Superior temporal gyrus (tissue), 1 donor: ENCODE measurements around the gene AQP7.
"Not testable (repeated sequence)": the region's sequence is repeated elsewhere in the genome, so short reads cannot be mapped to it uniquely, and the experiment has no call there.

Source experiments
- DNase-seq: peaks from one replicate; pipeline ENCODE4 v3.0.0-alpha.2; 2016; ENCODE audit errors: extremely low spot score

Gene AQP7

DNA sequence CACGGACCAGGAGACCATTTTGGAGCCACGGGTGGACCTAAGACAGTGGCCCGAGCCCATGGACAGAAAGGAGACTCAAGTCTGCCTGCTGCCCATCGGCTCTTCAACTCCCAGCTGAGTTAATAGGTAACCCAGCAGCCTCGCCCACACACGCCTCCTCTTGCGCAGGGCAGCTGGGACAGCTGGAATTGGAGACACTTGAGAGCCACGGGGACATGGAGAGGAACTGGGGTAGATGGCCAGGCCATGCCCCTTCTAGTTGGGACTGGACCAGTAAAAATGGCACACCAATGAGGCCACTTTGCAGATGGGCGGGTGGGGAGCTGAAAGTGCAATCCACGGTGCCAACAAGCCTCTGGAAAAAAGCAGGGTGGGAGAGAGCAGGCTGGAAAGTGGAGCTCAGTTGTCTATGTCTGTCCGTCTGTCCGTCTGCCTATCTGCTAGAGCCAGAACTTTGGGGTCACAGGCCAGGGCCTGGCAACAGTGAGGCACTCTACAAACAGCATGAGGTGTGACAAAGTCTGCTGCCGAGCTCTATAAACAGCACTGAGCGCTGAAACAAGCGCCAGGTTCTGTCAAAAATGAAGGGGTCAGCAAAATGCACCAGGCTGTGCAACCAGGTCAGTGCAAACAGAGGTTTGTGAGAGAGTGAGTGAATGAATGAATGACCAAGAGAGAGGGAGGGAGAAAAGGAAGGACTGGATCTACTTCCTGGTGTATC lies 7.0 kb downstream of the AQP7 start:
- not testable (repeated sequence) for DNase-seq

GRCh38 chr9:33393986-33394385 lies 8.4 kb downstream of the AQP7 start:
- not testable (repeated sequence) for DNase-seq

GRCh38 chr9:33393581-33393980 lies 8.8 kb downstream of the AQP7 start:
- no peak for DNase-seq

- not testable (repeated sequence) for DNase-seq
Measured at GRCh38 chr9:33392591-33393021, 9.8 kb downstream of the AQP7 start.

DNA sequence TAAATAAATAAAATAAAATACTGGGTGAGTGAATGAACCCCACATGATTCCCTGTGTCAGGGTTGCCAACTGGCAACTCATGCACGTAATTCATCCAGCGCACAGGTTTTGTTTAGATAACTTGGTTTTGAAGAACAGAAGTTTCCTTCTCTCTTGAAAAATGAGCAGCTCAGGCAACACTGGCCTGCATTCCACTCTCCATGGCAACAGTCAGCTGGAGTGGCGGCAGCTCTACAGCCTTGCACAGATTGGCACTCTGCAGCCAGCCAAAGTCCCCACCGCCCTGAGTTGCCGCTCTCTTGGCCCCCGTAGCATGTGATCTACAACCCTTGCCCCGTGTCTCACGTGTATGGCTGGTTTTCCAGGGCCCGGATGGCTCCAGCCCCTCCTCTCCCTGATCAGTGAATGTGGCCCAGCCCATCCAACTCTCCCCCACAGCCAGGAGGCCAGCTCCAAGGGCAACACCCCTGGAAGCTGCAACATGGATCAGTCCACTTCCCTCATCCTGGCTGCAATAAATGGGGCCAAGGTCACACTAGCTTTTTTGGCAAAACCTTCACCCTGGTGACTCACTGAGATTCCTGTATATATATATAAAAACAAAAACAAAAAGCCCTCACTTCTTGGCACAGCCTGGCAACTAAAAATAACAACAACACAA lies 11.1 kb downstream of the AQP7 start:
- peak; percentile 51 for DNase-seq

- DNase-seq, result no peak
Measured at GRCh38 chr9:33388110-33388994, 14.0 kb downstream of the AQP7 start.

GRCh38 chr9:33386998-33387397 lies 15.4 kb downstream of the AQP7 start:
- DNase-seq, result not testable (repeated sequence)

DNA sequence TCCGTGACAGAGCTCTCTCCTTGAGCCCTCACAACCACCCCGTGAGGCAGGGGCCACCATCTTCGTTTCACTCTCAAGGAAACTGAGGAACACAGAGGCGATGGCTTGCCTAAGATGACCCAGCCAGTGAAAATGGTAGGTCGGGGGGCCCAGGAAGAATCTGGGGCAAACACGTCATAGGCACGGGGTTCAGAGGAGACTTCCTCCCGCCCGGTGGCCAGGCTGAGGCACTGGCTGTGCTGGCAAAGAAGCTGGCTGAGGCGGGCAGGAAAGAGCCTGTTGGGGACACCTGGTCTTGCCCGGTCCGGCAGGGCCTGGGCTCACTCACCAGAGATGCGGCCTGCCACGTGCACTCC lies 15.7 kb downstream of the AQP7 start:
- not testable (repeated sequence) for DNase-seq

DNA sequence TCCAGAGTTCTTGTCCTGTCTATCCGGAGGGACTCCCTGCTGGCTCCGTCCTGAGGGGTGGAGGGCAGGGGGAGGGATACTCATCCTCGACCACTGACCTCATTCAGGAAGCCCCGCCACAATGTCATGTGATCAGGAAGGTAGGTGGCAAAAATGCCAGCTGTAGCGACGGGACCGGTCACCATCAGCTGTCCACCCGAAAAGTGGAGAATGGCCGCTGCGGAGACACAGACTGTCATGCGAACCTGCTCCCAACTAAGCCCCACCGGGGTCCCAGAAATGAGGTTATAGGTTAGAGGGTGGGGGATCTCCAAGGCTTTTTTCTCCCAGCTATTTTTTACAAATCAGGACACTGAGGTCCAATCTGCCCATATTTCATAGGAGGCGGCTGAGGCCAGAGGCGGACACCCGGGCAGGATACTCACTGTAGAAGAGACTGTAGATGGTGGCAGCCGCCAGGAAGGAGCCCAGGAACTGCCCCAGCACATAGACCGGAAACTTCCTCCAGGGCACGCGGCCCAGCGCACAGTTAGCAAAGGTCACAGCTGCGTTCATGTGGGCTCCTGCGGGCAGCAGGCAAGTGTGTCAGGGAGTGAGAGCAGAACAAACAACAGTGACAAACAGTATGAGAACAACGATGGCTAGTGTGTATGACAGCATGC lies 16.3 kb downstream of the AQP7 start:
- not testable (repeated sequence) for DNase-seq

GRCh38 chr9:33385536-33385935 lies 16.8 kb downstream of the AQP7 start:
- not testable (repeated sequence) for DNase-seq

DNA sequence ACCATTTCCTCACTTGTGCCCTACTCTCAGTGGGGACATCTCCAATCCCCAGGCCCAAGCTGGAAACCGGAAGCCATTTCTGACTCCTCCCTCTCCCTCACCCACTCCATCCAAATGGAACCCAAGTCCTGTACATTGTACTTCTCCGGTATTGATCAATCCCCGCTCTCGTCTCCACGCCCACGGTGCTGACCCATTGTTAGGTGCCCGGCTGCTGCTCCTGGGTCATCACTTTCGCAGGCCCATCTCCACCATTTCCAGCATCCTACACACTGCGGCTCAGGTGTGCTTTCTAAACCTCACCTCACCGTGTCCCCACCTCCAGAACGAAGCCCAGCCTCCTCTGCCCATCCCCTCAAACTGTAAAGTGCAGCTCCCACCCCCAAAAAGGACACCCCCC lies 19.0 kb downstream of the AQP7 start:
- DNase-seq, result not testable (repeated sequence)

- DNase-seq, result not testable (repeated sequence)
Measured at GRCh38 chr9:33382397-33382796, 20.0 kb downstream of the AQP7 start.

- DNase-seq, result no peak
Measured at GRCh38 chr9:33381231-33381791, 21.1 kb downstream of the AQP7 start.

GRCh38 chr9:33380390-33381094 lies 21.8 kb downstream of the AQP7 start:
- DNase-seq, result no peak

GRCh38 chr9:33379666-33380389 lies 22.5 kb downstream of the AQP7 start:
- no peak for DNase-seq

GRCh38 chr9:33378121-33378795 lies 24.1 kb downstream of the AQP7 start:
- no peak for DNase-seq

GRCh38 chr9:33377089-33377715 lies 25.2 kb downstream of the AQP7 start:
- DNase-seq, result no peak

DNA sequence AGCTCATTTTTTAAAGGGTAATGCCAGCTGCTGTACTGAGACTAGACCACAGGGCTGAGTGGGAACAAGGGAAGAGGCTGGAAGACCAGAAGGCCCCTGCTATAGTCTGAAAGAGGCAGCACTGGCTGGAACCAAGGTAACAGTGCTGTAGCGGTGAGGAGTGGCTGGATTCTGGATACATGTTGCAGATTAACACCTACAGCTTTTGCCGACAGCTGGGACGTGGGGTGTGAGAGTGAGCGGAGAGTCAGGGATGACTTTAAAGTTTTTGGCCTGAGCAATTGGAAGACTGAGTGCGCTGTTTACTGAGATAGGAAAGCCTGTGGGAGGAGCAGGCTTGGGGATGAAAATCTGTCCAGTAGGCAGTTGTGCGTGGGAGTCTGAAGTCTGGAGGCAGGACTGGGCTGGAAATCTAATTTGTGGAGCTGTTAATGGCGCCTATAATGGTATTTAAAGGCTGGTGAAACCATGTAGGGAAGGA lies 26.5 kb downstream of the AQP7 start:
- peak; percentile 59 for DNase-seq

- no peak for DNase-seq
Measured at GRCh38 chr9:33375238-33375840, 27.0 kb downstream of the AQP7 start.
